IPS-20b (cell line): ENCODE measurements around the gene NISCH.

Experiments used
- H3K27ac ChIP-seq: one replicate; pipeline ENCODE4 v1.5.1; 2013; ENCODE audit warnings: low read length
- H3K27me3 ChIP-seq: 2 replicates; pipeline ENCODE4 v1.6.1; 2013; ENCODE audit warnings: mild to moderate bottlenecking, low read length, inconsistent platforms; ENCODE audit not compliant: insufficient read depth
- H3K36me3 ChIP-seq: 2 replicates; pipeline ENCODE4 v1.6.1; 2013; ENCODE audit warnings: low read depth, mild to moderate bottlenecking, inconsistent platforms, low read length, moderate library complexity; ENCODE audit not compliant: insufficient read depth
- H3K4me1 ChIP-seq: 2 replicates; pipeline ENCODE4 v1.6.1; 2013; ENCODE audit warnings: mild to moderate bottlenecking, control low read depth, inconsistent platforms, low read length, moderate library complexity; ENCODE audit not compliant: insufficient read depth
- H3K4me3 ChIP-seq: 2 replicates; pipeline ENCODE4 v1.5.1; 2013; ENCODE audit warnings: mild to moderate bottlenecking, low read length, inconsistent platforms
- H3K9ac ChIP-seq: 2 replicates; pipeline ENCODE4 v1.6.1; 2013; ENCODE audit warnings: low read depth, mild to moderate bottlenecking, inconsistent platforms, low read length, moderate library complexity
- H3K9me3 ChIP-seq: 2 replicates; pipeline ENCODE4 v1.6.1; 2013; ENCODE audit warnings: mild to moderate bottlenecking, low read depth, low read length, inconsistent platforms; ENCODE audit not compliant: insufficient read depth

The NISCH gene

DNA sequence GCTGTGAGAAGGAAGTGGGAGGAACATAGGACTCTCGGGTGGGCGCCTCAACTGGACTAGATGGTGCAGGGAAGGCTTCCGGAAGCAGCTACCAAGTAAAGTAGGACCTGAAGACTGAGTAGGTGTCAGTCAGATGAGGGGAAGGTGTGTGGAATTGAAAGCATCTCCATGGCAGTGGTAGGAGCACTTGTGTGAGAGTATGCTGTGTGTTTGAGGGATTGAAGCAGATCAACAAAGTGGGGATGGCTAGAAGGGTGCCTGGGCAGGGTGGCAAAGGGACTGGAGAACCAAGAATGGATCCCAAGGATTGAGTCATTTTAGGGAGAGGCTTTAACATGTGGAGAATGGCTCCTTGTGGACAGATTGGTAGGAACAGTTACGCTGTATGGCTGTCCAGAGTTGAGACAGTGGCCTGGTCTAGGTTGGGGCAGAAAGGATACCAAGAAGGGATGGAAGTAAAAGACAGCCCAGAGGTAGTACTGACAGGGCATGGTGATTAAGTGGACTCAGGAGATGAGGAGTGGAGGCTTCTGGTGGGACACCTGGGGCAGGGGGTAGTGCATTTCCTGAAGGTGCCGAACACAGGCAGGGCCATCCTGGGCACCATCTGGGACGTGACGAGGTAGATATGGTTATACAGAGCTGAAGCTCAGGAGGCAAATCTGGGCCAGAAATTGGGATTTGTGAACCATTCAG, 82.5 kb downstream of the NISCH start:
- H3K9me3 ChIP-seq = no peaks in the 10 kb centered on the region
- H3K27me3 ChIP-seq = no peaks in the 10 kb centered on the region
- peak overlapping the region; percentile 94; the same call in 1 of the 2 replicates for H3K9ac ChIP-seq
- peaks cover 31% of the 10 kb centered on the region for H3K36me3 ChIP-seq
- peak overlapping the region; percentile 91 for H3K4me3 ChIP-seq
- H3K4me1 ChIP-seq = peaks cover 8% of the 10 kb centered on the region
- H3K27ac ChIP-seq = no peak overlapping the region

GRCh38 chr3:52539010-52539653, 83.7 kb downstream of the NISCH start:
- H3K4me1 ChIP-seq = peaks cover 8% of the 10 kb centered on the region
- H3K4me3 ChIP-seq = no peak overlapping the region
- no peaks in the 10 kb centered on the region for H3K9me3 ChIP-seq
- H3K27ac ChIP-seq = no peak overlapping the region
- no peak overlapping the region for H3K9ac ChIP-seq
- H3K36me3 ChIP-seq = peaks cover 31% of the 10 kb centered on the region
- no peaks in the 10 kb centered on the region for H3K27me3 ChIP-seq

DNA sequence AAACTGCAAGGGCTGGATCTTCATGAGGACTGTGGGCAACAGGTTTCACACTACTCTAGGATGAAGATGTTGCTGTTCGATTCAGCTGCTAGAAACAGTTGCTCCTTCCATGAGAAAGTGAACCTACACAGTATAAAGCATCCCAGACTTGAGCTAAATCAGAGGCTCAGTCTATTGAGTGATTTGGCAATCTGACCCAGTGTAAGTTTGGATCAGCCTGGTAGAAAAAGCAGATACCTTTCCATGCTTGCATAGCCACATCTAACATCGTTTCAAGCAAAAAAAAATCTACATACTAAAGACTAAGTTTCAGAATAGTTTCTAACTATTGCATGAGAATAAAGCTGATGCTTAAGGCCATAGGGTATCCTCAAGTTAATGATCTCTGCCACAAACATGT, 85.6 kb downstream of the NISCH start:
- no peak overlapping the region for H3K9ac ChIP-seq

More for the DNA sequence above, 85.6 kb downstream of the NISCH start:
- no peak overlapping the region for H3K27ac ChIP-seq
- no peaks in the 10 kb centered on the region for H3K27me3 ChIP-seq
- H3K36me3 ChIP-seq = peaks cover 41% of the 10 kb centered on the region
- peaks cover 8% of the 10 kb centered on the region; the same call in 1 of the 2 replicates for H3K4me1 ChIP-seq
- H3K4me3 ChIP-seq = no peak overlapping the region
- no peaks in the 10 kb centered on the region for H3K9me3 ChIP-seq
